Keratinocyte (primary cell): ENCODE data around the gene IL23A. TPM values are rescaled to one million over a fixed set of nuclear protein-coding genes. Genes with fewer than 3 reads are reported as not detected.

Experiments used
- DNase-seq: peaks from one replicate; pipeline ENCODE4 v3.0.0-alpha.2; 2011; ENCODE audit warnings: low read depth, missing footprints, low spot score
- FAIRE-seq: peaks from 2 replicates; lab custom pipeline; 2011; peaks lifted over from hg19 to GRCh38; lab: Jason Lieb, UNC
- H2AFZ ChIP-seq: 2 replicates; pipeline ENCODE4 v1.6.0; 2012; ENCODE audit warnings: low read length, control low read depth, inconsistent platforms; ENCODE audit not compliant: control insufficient read depth
- H3K27ac ChIP-seq: 2 replicates; pipeline ENCODE4 v1.5.1; 2011; ENCODE audit warnings: low read length; ENCODE audit not compliant: control insufficient read depth, insufficient read depth
- H3K27me3 ChIP-seq: 3 replicates; pipeline ENCODE4 v1.6.0; 2011; ENCODE audit warnings: low read length; ENCODE audit not compliant: control insufficient read depth, insufficient read depth; ENCODE audit errors: extremely low read depth
- H3K36me3 ChIP-seq, 2 experiments: 2 replicates in 1 of 2; 3 replicates in 1 of 2; pipeline ENCODE4 v1.5.1; 2011; ENCODE audit warnings: low read length in 2 of 2, mild to moderate bottlenecking in 1 of 2; ENCODE audit not compliant: control insufficient read depth in 2 of 2, insufficient read depth in 2 of 2; ENCODE audit errors: extremely low read depth in 1 of 2
- H3K4me1 ChIP-seq: 3 replicates; pipeline ENCODE4 v1.5.1; 2011; ENCODE audit warnings: low read length; ENCODE audit not compliant: control insufficient read depth, insufficient read depth; ENCODE audit errors: extremely low read depth
- H3K4me2 ChIP-seq: 3 replicates; pipeline ENCODE4 v1.6.0; 2011; ENCODE audit warnings: low read depth, low read length; ENCODE audit not compliant: control insufficient read depth, insufficient read depth; ENCODE audit errors: extremely low read depth
- H3K4me3 ChIP-seq, 3 experiments: fragments of 200-600 bp in 1 of 3; sonication (generic) in 1 of 3; 2 replicates in 2 of 3; 3 replicates in 1 of 3; pipeline ENCODE4 v1.5.1; 2011 to 2016; ENCODE audit warnings: low read length in 3 of 3, mild to moderate bottlenecking in 3 of 3, control low read depth in 2 of 3, inconsistent platforms in 1 of 3, low read depth in 1 of 3, mixed read lengths in 1 of 3, mixed run types in 1 of 3, moderate library complexity in 1 of 3; ENCODE audit not compliant: control insufficient read depth in 2 of 3, insufficient read depth in 2 of 3; ENCODE audit errors: extremely low read depth in 1 of 3
- H3K79me2 ChIP-seq: 2 replicates; pipeline ENCODE4 v1.6.0; 2012; ENCODE audit warnings: low read length; ENCODE audit not compliant: control insufficient read depth, insufficient read depth
- H3K9ac ChIP-seq: 3 replicates; pipeline ENCODE4 v1.6.0; 2011; ENCODE audit warnings: low read length; ENCODE audit not compliant: control insufficient read depth, insufficient read depth; ENCODE audit errors: extremely low read depth
- H3K9me1 ChIP-seq: 3 replicates; pipeline ENCODE4 v1.6.0; 2011; ENCODE audit warnings: low read length; ENCODE audit not compliant: control insufficient read depth, insufficient read depth; ENCODE audit errors: extremely low read depth
- H3K9me3 ChIP-seq: 2 replicates; pipeline ENCODE4 v1.5.1; 2012; ENCODE audit warnings: low read depth, low read length; ENCODE audit not compliant: control insufficient read depth
- H4K20me1 ChIP-seq: 3 replicates; pipeline ENCODE4 v1.6.0; 2011; ENCODE audit warnings: low read length; ENCODE audit not compliant: control insufficient read depth, insufficient read depth; ENCODE audit errors: extremely low read depth
- EZH2 ChIP-seq: IDR thresholded peaks from one replicate; pipeline ENCODE4 v1.6.1; 2012; ENCODE audit warnings: inconsistent platforms, mild to moderate bottlenecking, low read length, moderate library complexity
- dilution Hi-C: fragments of 300-500 bp; cut with MboI; formaldehyde crosslinking; loops from one replicate; pipeline ENCODE4 v1.7.0; 2020; ENCODE audit warnings: low sequenced_read_pairs; ENCODE audit not compliant: extremely low pct_ligation_motif_present
- polyA plus RNA-seq, 5 experiments: library from polyadenylated mRNA; depleted of rRNA in 3 of 5; stranded (reverse) in 3 of 5; stranded (forward) in 1 of 5; unstranded in 1 of 5; fragments of >200 nt; gene quantifications; 1 replicate in 1 of 5; 2 replicates in 3 of 5; 3 replicates in 1 of 5; pipeline versions ENCODE4 v1.2.1 to v1.2.3, GENCODE V29; 2011 to 2012; ENCODE audit warnings: missing spikeins in 2 of 5, low read depth in 1 of 5, low replicate concordance in 1 of 5
- TF ChIP-seq, protein P1 (sequence below), 3 experiments: IDR thresholded peaks in 1 of 3; conservative IDR thresholded peaks in 1 of 3; optimal IDR thresholded peaks in 1 of 3; 2 replicates in 2 of 3; 3 replicates in 1 of 3; pipeline versions ENCODE3 to v1.5.1; 2011; ENCODE audit warnings: low read length in 3 of 3, mild to moderate bottlenecking in 3 of 3, moderate library complexity in 2 of 3, control low read depth in 1 of 3, inconsistent platforms in 1 of 3; ENCODE audit not compliant: insufficient read depth in 2 of 3; ENCODE audit errors: extremely low read depth in 1 of 3

IL23A gene
- polyA plus RNA-seq, 1 donor (not counting 4 experiments of a cell fraction or from before 2014, with no cell fraction given), result 1.5 TPM

GRCh38 chr12:56362130-56363059, 23.7 kb downstream of the IL23A start, which contains the start of gene APOF:
APOF (minus strand) TSS chr12:56362857; CDS start chr12:56362745, 112 bp downstream.
- DNase-seq (no peak), FAIRE-seq (no peak)
- H3K9ac ChIP-seq, result no peak within 1 kb of the TSS
- H3K9me1 ChIP-seq, result no peaks in the 10 kb centered on the region
- peaks cover 15% of the 10 kb centered on the region for H3K79me2 ChIP-seq
- H4K20me1 ChIP-seq, result no peaks in the 10 kb centered on the region
- no peaks in the 10 kb centered on the region for H3K27me3 ChIP-seq
- H3K4me3 ChIP-seq, result no peak within 1 kb of the TSS
- dilution Hi-C loops, result no loop called here
- H3K27ac ChIP-seq, result no peak within 1 kb of the TSS
- H3K4me2 ChIP-seq, result no peak within 1 kb of the TSS
- H3K9me3 ChIP-seq, result no peaks in the 10 kb centered on the region
- no peak within 1 kb of the TSS for H2AFZ ChIP-seq
- H3K36me3 ChIP-seq, result no peaks in the 10 kb centered on the region
- TF ChIP-seq, protein P1, sequence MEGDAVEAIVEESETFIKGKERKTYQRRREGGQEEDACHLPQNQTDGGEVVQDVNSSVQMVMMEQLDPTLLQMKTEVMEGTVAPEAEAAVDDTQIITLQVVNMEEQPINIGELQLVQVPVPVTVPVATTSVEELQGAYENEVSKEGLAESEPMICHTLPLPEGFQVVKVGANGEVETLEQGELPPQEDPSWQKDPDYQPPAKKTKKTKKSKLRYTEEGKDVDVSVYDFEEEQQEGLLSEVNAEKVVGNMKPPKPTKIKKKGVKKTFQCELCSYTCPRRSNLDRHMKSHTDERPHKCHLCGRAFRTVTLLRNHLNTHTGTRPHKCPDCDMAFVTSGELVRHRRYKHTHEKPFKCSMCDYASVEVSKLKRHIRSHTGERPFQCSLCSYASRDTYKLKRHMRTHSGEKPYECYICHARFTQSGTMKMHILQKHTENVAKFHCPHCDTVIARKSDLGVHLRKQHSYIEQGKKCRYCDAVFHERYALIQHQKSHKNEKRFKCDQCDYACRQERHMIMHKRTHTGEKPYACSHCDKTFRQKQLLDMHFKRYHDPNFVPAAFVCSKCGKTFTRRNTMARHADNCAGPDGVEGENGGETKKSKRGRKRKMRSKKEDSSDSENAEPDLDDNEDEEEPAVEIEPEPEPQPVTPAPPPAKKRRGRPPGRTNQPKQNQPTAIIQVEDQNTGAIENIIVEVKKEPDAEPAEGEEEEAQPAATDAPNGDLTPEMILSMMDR (optimal IDR thresholded peaks at IDR 0.05 in 1 of 3, IDR thresholded peaks at IDR 0.05 in 1 of 3, conservative IDR thresholded peaks at IDR 0.05 in 1 of 3; ENCODE audit: extremely low read depth in 1 of 3, insufficient read depth in 2 of 3, low read length in 3 of 3), result no peak
- TF ChIP-seq EZH2, result no peak
- H3K4me1 ChIP-seq, result peaks cover 15% of the 10 kb centered on the region

DNA sequence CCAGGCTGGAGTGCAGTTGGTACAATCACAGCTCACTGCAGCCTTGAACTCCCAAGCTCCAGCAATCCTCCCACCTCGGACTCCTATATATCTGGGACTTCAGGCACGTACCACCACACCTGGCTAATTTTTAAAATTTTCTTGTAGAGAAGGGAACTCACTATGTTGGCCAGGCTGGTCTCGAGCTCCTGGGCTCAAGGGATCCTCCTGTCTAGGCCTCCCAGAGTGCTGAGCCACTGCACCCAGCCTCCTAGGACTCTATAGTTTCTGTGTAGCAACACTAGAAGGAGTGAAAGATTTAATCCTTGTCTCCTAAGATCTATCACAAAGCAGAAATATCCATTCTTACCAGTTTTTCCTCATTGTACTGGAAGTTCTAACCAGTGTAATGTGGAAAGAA, 28.3 kb downstream of the IL23A start:
- no peak for FAIRE-seq
- no peak overlapping the region for H3K4me3 ChIP-seq
- no peak for TF ChIP-seq EZH2
- TF ChIP-seq, protein P1 (optimal IDR thresholded peaks at IDR 0.05 in 1 of 3, IDR thresholded peaks at IDR 0.05 in 1 of 3, conservative IDR thresholded peaks at IDR 0.05 in 1 of 3; ENCODE audit: extremely low read depth in 1 of 3, insufficient read depth in 2 of 3, low read length in 3 of 3), result no peak
- no peak overlapping the region for H2AFZ ChIP-seq
- no peak for DNase-seq
- no peak overlapping the region for H3K27ac ChIP-seq
- H3K36me3 ChIP-seq, result no peaks in the 10 kb centered on the region
- H3K4me2 ChIP-seq, result no peak overlapping the region
- H3K4me1 ChIP-seq, result no peaks in the 10 kb centered on the region
- H3K9ac ChIP-seq, result no peak overlapping the region
- H3K9me3 ChIP-seq, result no peaks in the 10 kb centered on the region
- H3K79me2 ChIP-seq, result no peaks in the 10 kb centered on the region
- dilution Hi-C loops, result no loop called here
- H4K20me1 ChIP-seq, result no peaks in the 10 kb centered on the region
- no peaks in the 10 kb centered on the region for H3K27me3 ChIP-seq
- H3K9me1 ChIP-seq, result no peaks in the 10 kb centered on the region
